NCI-H82 treated with DMSO at 0.1 percent for 48 hours (cell line): ENCODE results near the gene DRG1.
"Not testable (repeated sequence)": the region's sequence is repeated elsewhere in the genome, so short reads cannot be mapped to it uniquely, and the experiment has no call there.

ENCODE experiments used
- DNase-seq: peaks from one replicate; lab custom pipeline; 2025; ENCODE audit not compliant: unreplicated experiment; lab: John Stamatoyannopoulos, UW

DRG1 gene

DNA sequence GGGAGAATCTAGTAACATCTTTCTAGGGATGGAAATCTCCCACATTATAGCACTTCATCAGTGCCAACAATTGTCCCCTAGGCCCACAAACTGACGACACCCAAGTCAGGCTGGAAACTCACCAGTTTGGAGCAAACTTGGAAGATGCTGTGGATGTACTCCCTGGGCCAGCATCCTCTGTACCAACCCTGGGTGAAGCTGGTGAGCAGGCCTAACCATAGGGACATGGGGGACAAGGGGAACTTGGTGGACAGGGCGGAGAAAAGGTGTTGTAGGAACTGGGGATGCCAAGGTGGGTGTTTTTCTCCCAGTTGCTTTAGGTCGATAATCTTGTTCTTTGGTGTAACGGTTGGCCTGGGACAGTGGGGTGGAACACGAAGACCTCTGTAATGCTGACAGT is 42.2 kb downstream of the DRG1 start:
- DNase-seq, result no peak

DNA sequence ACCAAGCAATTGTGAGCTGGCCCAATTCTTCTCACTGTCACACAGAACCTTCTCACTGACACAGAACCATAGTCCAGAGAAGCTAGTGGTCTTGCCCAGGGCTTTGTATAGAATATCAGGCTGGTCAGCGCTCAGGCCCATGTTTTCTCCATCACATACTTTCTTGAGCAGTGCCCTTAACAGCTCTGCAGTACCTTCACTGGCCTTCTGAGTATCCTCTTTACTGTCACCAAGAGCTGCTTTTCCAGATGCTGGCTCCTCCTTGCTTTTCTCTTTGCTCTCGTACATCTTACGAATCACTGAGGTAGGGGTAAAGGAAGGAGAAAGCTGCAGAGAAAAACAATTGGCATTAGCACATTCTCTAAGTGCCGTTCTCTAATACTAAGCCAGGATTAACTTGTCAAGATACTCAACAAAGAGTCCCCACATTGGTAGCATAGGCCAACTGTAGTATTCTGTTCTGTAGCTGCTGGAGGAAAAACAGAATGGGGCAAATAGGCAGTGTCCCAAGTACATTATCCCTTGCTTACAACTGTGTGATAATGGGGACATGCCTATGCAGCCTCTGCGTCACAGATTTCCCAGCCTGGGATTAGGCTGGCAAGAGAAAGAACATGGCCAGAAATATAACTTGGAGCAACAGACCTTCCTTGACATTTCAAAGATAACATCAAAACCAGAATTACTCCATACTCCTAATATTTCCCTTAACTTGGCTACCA is 43.5 kb downstream of the DRG1 start:
- no peak for DNase-seq

DNA sequence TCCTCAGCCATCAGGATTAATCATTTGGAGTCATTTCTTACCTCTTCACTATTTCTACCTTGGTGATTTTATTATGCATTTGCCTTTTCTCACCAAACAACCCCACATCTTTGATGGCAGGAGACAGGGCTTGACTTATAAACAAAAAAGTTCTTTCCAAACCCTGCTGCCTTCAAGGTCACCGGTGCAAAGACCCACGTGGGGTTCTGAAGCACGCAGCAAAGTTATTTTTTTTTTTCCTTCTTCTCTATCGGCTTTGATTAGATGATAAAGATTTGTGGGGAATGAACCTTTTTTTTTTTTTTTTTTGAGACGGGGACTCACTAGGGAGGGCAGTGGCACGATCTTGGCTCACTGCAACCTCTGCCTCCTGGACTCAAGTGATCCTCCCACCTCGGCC is 44.1 kb downstream of the DRG1 start:
- DNase-seq, result no peak

DNA sequence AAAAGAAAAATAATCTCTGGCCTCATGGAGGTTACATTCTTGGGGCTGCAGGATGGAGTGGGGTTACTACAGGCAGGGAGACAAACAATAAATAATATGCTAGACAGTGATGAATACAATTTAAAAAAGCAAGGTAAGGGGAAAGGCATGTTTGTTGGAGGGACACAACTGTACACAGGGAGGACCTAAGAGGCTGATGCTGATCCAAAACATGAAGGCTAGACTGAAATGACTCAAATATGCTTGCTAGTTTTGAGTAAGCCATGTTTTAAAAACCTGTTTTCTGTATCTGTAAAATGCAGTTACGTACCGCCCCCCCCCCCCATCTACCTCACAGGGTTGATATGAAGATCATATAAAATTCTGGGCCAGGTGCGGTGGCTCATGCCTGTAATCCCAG is 46.2 kb downstream of the DRG1 start:
- no peak for DNase-seq

DNA sequence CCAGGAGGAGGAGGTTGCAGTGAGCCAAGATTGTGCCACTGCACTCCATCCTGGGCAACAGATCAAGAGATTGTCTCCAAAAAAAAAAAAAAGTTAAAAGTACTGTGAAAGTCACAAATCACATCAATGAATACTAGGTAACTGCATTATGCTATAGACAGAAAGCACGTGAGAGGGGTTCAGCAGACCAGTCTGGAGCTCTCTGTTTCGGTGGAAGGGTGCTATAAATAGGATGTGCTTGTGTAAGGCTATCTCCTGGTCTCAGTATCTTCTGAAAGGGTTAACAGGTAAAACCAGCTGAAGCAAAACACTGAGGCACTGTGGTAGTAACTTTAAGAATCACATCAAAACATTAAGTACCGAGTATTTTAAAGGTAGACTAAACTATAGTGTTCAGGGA is 46.8 kb downstream of the DRG1 start:
- DNase-seq, result no peak

DNA sequence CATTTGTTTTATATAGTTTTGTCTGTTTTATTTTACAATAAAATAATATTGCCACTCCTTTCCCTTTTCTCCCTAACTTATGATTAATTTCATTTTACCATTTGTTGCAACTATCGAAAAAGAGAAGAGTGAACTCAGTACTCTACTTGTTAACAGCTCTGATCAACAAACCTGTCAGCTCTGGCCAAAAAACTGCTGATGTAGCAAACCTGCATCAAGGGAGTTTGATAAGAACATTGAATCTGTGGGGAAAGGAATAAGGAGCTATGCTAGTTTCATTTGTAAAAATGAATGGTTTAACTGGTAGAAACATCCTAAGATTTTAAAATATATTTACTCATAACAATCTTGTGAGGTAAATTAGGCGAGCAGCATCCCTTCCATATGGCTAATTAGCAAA is 47.4 kb downstream of the DRG1 start:
- no peak for DNase-seq

DNA sequence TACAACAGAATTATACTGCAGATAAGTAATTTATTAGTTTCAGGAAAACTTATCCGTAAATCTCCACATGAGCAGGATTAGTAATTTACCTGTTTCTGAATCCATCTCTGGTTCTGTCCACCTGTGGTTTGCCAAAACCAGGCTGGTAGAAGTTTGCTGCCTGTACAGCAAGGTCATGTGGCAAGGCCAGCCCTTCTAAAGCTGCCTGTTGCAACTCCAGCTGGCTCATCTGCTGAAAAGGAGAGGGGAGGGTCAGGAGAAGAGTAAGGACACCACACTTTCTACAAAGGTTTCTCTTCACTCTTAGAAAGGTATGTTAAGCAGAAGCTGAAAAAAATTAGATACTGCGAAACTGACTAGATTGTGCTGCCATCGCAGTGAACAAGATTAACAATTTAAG is 47.9 kb downstream of the DRG1 start:
- DNase-seq, result no peak

DNA sequence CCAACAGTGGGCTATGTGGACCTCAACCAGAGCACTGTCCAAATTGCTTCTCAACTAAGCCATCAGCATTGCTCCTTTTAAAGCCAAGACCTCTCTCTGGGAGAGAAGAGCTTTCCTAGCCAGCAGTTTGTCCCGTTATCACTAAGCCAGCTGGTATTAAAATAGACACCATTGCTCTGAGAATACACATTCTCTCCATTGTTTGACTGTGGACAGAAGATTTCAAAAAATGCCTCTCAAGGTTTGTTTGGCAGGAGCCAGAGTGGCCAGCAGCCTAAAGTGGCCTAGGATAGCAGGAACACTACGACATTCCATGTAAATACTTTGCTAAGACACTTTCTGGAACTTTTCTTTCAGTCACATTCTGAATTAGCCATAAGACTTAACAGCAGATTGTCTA is 49.0 kb downstream of the DRG1 start:
- DNase-seq, result no peak

DNA sequence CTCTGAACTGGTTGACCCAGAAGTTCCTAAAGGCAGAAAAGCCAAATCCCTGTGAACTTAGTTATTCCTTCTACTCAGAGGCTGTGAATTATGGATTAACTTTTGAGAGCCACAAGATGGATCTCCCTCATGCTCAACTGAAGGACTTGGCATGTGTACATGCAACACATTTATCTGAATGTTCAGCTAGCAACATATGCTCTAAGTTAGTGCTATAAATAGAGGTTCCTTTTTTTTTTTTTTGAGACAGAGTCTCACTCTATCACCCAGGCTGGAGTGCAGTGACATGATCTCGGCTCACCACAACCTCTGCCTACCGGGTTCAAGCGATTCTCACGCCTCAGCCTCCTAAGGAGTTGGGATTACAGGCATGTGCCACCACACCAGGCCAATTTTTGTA is 50.1 kb downstream of the DRG1 start:
- DNase-seq, result no peak

DNA sequence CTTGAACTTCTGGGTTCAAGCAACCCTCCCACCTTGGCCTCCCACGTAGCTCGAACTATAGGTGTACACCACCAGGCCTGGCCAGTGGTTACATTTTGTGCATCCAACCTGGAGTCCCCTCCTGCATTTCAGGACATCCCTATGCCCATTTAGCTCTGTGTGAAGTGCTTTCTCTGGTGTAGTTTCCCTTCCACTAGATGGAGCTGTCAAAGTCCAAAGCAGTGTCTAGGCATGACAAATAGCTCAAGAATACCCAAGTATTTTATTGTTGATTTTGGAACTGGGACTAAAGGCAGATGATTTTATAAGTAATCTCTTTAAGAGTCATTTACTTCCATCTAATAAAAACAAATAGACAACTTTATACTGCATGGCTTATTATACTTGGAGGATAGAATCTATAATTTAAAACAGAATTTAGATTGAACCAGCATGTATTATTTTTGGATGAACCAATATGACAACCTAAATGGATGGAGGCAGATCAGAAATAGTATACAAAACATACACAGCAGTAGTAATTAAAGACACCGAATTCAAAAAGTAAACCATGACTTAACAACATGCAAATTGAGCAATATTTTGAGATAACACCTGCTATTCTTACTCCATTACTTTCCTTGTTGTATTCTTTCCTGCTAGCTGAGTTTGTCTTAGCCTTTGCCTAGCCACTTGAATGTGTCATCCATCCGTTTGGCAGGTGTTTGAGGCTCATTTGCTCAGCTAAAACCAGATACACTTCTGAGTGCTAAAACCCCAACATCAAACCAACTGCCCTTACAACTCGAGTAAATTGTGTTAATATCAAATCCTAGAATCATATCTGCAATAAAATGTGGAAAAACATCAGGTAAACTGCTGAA is 52.5 kb downstream of the DRG1 start:
- no peak for DNase-seq

DNA sequence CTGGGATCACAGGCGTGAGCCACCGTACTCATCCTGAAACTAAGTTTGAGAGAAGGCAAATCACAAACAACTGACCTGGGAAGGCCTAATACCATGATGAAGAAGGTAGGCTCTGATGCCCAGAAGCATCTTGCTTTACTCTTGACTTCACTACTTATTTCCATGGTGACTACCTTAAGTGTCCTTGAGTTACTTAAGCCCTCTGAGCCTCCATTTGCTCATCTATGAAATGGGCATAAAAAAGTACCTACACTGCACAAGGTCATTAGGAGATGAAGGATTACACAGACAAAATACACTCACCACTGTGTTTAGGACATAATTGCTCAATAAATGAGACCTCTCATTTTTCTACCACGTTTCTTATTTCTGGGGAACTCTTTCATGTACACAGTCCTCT is 62.3 kb downstream of the DRG1 start:
- no peak for DNase-seq

DNA sequence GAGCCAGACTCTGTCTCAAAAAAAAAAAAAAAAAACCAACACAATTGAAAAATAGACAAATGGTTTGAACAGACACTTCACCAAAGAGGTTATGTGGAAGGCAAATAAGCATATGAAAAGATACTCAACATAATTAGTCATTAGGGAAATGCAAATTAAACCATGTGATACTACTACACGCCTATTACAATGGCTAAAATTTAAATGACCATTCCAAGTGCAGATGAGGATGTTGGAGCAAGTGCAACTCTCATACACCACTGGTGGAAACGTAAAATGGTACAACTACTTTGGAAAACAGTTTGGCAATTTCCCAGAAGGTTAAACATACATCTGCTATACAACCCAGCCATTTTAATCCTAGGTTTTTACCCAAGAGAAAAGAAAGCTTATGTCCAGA is 65.9 kb downstream of the DRG1 start:
- no peak for DNase-seq

DNA sequence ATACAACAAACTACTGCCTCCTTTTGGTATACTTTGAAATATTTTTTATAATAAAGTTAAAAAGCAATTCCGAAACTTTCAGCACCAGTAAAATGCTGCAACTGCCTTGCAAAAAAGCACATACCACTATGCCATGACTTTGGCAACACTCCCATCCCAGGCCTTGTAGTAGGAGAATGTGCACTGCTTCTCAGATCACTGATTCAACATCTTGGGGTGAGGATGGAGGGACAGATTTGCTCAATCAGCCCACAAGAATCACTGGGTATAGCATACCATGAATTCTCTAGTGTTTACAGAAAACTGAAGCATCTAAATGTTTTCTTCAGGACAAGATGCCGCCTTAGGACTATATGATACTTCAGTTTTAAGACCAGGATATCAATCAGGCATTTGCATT is 75.3 kb downstream of the DRG1 start:
- DNase-seq, result no peak

DNA sequence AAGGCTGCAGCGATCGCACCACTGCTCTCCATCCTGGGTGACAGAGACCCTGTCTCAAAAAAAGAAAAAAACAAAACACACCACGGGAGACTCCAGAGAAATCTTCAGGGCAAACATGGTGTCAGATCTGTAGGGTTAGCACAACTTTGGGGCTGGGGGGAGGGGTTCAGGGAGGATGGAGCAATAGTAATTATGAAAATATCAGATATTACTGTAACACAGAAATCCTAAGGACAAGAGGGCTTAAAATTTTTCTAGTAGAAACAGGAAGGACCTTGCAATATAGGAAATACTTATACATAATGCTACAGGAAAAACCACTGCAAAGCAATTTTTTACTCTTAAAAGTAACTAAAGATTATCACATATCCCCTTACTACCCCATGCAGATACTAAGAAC is 76.4 kb downstream of the DRG1 start:
- DNase-seq, result no peak

DNA sequence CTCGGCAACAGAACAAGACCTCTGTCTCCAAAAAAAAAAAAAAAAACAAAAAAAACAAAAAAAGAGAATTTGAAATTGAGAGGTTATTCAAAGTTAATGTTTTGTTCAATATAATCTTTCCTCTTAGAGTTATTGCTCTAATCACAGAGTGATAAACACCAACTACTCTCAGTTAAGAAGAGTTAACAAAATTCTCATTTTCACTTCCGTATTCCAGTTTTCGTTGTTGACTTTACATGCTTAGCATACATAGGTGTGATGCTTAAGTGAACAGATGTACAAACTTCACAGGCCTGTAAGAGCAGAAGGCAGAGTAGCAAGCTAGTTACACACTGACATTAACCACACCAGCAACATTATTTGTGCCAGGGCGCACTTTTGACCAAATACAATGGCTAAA is 77.9 kb downstream of the DRG1 start:
- DNase-seq, result no peak

DNA sequence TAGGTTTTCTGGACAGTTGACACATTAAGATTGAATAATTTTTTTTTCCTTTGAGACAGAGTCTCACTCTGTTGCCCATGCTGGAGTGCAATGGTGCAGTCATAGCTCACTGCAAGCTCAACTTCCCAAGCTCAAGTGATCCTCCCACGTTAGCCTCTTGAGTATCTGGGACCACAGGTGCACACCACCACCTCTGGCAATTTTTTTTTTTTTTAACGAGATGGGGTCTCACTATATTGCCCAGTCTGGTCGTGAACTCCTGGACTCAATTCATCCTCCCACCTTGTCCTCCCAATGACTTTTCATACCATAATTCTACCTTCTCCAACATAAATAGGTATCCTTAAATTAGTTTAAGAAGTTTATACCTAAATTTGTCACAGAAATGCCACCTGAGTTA is 81.7 kb downstream of the DRG1 start:
- DNase-seq, result no peak

DNA sequence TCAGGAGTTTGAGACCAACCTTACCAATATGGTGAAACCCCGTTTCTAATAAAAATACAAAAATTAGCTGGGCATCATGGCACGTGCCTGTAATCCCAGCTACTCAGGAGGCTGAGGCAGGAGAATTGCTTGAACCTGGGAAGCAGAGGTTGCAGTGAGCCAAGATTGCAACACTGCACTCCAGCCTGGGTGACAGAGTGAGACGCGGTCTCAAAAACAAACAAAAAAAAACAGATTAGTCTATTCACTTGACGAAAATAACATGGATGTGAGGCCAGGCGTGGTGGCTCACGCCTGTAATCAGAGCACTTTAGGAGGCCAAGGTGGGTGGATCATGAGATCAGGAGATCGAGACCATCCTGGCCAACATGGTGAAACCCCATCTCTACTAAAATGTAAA is 83.1 kb downstream of the DRG1 start:
- not testable (repeated sequence) for DNase-seq
